Parathyroid adenoma (tissue), 2 donors: ENCODE data around the gene ZP1.

Experiments used
- H2AFZ ChIP-seq: fragments of 300-600 bp; sonication (generic); one replicate; pipeline ENCODE4 v1.7.0; 2017; ENCODE audit warnings: antibody characterized with exemption, mild to moderate bottlenecking
- H3K27ac ChIP-seq: fragments of 300-600 bp; sonication (generic); one replicate; pipeline ENCODE4 v1.7.0; 2017
- H3K27me3 ChIP-seq: fragments of 300-600 bp; sonication (generic); one replicate; pipeline ENCODE4 v1.7.0; 2017; ENCODE audit warnings: low read length; ENCODE audit not compliant: control insufficient read depth, insufficient read depth
- H3K36me3 ChIP-seq: fragments of 300-600 bp; sonication (generic); one replicate; pipeline ENCODE4 v1.7.0; 2017; ENCODE audit warnings: low read length; ENCODE audit not compliant: control insufficient read depth, insufficient read depth
- H3K4me1 ChIP-seq: fragments of 300-600 bp; sonication (generic); one replicate; pipeline ENCODE4 v1.7.0; 2017; ENCODE audit warnings: control low read depth
- H3K4me2 ChIP-seq: fragments of 300-600 bp; sonication (generic); one replicate; pipeline ENCODE4 v1.7.0; 2017; ENCODE audit warnings: low read length
- H3K4me3 ChIP-seq: fragments of 300-600 bp; sonication (generic); one replicate; pipeline ENCODE4 v1.7.0; 2017; ENCODE audit warnings: low read depth, low read length
- H3K79me2 ChIP-seq: fragments of 300-600 bp; sonication (generic); one replicate; pipeline ENCODE4 v1.7.0; 2017; ENCODE audit warnings: control low read depth
- H3K9ac ChIP-seq: fragments of 300-600 bp; sonication (generic); one replicate; pipeline ENCODE4 v1.7.0; 2017; ENCODE audit warnings: mild to moderate bottlenecking
- H3K9me3 ChIP-seq: fragments of 300-600 bp; sonication (generic); one replicate; pipeline ENCODE4 v1.7.0; 2017; ENCODE audit warnings: low read length; ENCODE audit not compliant: control insufficient read depth
- CTCF ChIP-seq: fragments of 300-600 bp; sonication (generic); IDR thresholded peaks from one replicate; pipeline ENCODE4 v1.7.0; 2017; ENCODE audit warnings: antibody characterized with exemption, mild to moderate bottlenecking
- donor health status: primary hyperparathyroidism.

The ZP1 gene

GRCh38 chr11:60870733-60871377, 3.5 kb downstream of the ZP1 start:
- H3K4me3 ChIP-seq: no peak overlapping the region
- no peaks in the 10 kb centered on the region for H3K27me3 ChIP-seq
- H3K79me2 ChIP-seq: peaks cover 6% of the 10 kb centered on the region
- peak overlapping the region; percentile 99 for H3K27ac ChIP-seq
- H2AFZ ChIP-seq: no peak overlapping the region
- H3K36me3 ChIP-seq: no peaks in the 10 kb centered on the region
- H3K4me1 ChIP-seq: peaks cover 62% of the 10 kb centered on the region
- no peak overlapping the region for H3K9ac ChIP-seq
- TF ChIP-seq CTCF: no peak
- peak overlapping the region; percentile 13 for H3K4me2 ChIP-seq
- no peaks in the 10 kb centered on the region for H3K9me3 ChIP-seq

GRCh38 chr11:60871378-60872061, 4.2 kb downstream of the ZP1 start:
- Histone ChIP-seq H3K4me1 (peaks cover 63% of the 10 kb centered on the region), H3K79me2 (peaks cover 6% of the 10 kb centered on the region), H2AFZ (no peak overlapping the region), H3K36me3 (no peaks in the 10 kb centered on the region), H3K27me3 (no peaks in the 10 kb centered on the region), H3K4me3 (peak overlapping the region; percentile 29), H3K9ac (no peak overlapping the region), H3K27ac (peak overlapping the region; percentile 99), H3K9me3 (no peaks in the 10 kb centered on the region), H3K4me2 (peak overlapping the region; percentile 24)
- peak; percentile 16 for TF ChIP-seq CTCF

- H3K9ac ChIP-seq: no peak overlapping the region
- H3K27me3 ChIP-seq: no peaks in the 10 kb centered on the region
- peak overlapping the region; percentile 99 for H3K27ac ChIP-seq
- H3K4me2 ChIP-seq: peak overlapping the region; percentile 54
- H3K36me3 ChIP-seq: no peaks in the 10 kb centered on the region
- peaks cover 6% of the 10 kb centered on the region for H3K79me2 ChIP-seq
- no peak overlapping the region for H3K4me3 ChIP-seq
- H3K9me3 ChIP-seq: no peaks in the 10 kb centered on the region
- no peak for TF ChIP-seq CTCF
- no peak overlapping the region for H2AFZ ChIP-seq
- H3K4me1 ChIP-seq: peaks cover 61% of the 10 kb centered on the region
These were observed 5.0 kb downstream of the ZP1 start for GRCh38 chr11:60872124-60872960.

- peak overlapping the region; percentile 54 for H3K4me2 ChIP-seq
- H3K27me3 ChIP-seq: no peaks in the 10 kb centered on the region
- H3K79me2 ChIP-seq: peaks cover 6% of the 10 kb centered on the region
- peak overlapping the region; percentile 99 for H3K27ac ChIP-seq
- no peaks in the 10 kb centered on the region for H3K36me3 ChIP-seq
- no peak overlapping the region for H3K4me3 ChIP-seq
- peaks cover 57% of the 10 kb centered on the region for H3K4me1 ChIP-seq
- H2AFZ ChIP-seq: no peak overlapping the region
- TF ChIP-seq CTCF: no peak
- H3K9me3 ChIP-seq: no peaks in the 10 kb centered on the region
- no peak overlapping the region for H3K9ac ChIP-seq
These were observed 5.7 kb downstream of the ZP1 start for GRCh38 chr11:60872961-60873524.
